ENCODE data around the gene CLIC1.
A peak's percentile ranks its signal among the peaks of the same experiment; 100 is the strongest.

Gene CLIC1

GRCh38 chr6:31768363-31769257 lies 32.3 kb upstream of the CLIC1 start:
- no peak for DNase-seq

DNA sequence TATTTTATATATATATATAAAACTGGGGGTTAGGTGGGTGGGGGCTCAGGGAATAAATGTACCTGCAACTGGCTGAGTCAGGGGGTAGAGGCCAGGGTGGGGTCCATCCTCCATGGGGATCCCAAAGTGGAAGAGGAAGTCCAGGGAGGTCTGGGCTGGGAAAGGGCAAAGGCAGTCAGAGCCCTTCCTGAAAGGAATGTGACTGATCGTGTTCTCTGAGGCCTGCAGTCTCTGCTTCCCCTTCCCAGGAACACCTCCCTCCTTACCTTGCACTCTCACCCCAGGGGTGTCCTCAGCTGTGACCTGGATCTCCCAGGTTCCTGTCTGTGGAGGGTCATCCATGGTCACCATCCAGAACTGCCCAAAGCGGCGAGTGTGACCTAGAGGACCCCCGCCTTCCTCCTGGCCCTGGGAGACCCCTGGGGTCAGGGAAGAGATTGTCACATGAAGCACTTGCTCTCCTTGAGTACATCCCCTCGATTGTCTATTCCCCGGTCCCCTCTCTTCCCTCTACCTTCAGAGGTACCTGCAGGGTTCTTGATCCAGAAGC lies 30.8 kb upstream of the CLIC1 start:
- DNase-seq = no peak

GRCh38 chr6:31765910-31766794 lies 29.8 kb upstream of the CLIC1 start:
- no peak for DNase-seq

DNA sequence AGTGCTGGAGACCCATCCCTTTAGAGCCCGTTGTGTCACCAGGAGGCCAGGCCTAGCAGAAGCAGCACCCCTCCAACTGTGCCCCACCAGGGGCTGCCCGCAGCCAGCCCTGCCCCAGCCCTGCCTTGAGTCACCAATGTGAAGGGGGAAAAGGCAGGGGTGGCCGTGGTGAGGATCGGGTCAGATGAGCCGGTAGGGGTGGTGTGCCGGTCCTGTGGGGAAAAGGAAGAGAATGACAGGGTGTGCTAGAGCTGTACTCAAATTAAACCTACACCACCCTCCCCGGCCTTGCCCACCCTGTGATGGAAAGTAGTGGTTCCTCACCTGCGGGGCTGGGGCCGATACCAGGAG lies 29.2 kb upstream of the CLIC1 start:
- no peak for DNase-seq

GRCh38 chr6:31764198-31764597 lies 27.9 kb upstream of the CLIC1 start:
- DNase-seq = no peak

- DNase-seq = no peak
Observed at GRCh38 chr6:31763619-31763940, 27.2 kb upstream of the CLIC1 start.

- DNase-seq = no peak
Observed at GRCh38 chr6:31762878-31763618, 26.7 kb upstream of the CLIC1 start.

GRCh38 chr6:31762356-31762755 lies 26.0 kb upstream of the CLIC1 start, which contains the start of gene SAPCD1:
Gene SAPCD1, plus strand, starts transcription at chr6:31762656. Its CDS starts 399 bp downstream, at chr6:31763055.
- no peak for DNase-seq

DNA sequence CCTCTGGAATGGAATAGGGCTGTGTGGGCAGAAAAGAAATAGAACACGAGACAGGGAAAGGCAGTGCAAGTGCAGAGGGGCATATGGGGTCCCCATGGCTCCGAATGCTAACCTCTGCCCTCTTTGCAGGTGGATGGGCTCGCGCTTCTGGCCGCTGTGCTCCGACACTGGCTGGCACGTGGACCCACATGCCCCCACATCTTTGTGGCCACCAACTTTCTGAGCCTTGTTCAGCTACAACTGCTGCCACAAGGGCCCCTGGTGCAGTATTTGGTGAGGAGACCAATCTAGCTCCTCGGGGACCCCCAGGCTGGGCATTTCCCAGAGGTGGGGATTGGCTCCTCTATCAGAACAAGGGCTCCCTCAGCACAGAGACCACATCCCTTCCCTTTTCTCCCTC lies 25.0 kb upstream of the CLIC1 start:
- no peak for DNase-seq

DNA sequence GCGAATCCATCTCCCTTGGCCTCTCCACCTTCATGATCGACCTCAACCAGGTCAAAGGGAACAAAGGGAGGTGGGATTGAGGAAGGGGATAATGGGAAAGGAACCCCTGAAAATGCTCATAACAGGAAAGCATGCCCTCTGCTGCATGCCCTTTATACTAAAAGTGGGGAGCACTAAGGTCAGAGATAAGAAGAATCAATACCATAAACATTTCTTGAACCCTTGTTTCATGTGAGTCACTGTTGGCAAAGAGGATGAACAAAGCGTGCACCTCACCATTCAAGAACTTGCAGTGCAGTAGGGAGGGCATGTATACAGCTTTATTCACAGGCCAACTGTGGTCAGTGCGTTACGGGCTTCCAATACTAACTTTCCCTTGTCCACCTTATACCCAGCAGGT lies 24.5 kb upstream of the CLIC1 start:
- DNase-seq = no peak

DNA sequence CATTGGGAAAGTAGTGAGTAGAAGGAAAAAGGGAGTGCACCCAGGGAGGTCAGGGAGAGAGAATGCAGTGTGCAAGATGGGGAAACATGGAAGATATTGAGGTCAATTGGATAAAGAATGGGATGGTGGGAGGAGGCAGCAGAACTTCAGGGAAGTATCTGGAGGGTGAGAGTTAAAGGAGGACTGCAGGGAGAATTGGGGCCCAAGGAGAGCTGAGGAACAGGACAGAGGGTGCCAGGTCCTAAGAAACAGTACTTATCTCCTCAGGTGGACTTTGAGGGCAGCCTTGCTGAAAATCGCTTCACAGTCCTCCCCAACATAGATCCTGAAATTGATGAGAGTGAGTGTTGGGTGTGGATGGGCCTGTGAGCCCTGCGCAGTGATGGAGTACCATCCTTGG lies 22.0 kb upstream of the CLIC1 start:
- DNase-seq = no peak

DNA sequence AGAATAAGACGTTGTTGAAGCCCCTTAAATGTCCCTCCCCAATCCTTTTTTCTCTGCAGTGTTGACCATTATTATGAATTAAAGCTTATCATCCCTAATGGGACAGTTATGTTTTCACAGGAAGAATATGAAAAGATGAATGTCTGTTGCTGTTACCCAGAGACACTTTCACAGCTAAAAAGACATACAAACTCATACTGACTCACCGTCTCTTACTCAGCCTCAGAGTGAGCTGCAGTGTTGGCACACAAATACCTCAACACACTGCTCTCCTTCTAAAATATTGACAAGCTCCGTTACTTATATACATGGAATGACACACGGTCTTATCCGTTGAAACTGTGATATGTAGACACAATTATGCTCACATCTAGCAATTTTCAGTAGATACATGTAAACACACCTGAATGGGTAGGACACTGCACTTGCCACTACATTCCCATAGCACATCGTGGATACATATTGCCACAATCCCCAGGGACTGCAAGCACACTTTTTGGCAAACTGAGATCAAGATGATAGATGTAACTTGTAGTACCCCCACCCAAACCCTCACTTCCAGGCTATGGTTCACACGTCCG lies 16.5 kb upstream of the CLIC1 start:
- DNase-seq = no peak

- DNase-seq = no peak
Observed at GRCh38 chr6:31750411-31751022, 14.2 kb upstream of the CLIC1 start.

- no peak for DNase-seq
Observed at GRCh38 chr6:31749301-31750036, 13.1 kb upstream of the CLIC1 start.

DNA sequence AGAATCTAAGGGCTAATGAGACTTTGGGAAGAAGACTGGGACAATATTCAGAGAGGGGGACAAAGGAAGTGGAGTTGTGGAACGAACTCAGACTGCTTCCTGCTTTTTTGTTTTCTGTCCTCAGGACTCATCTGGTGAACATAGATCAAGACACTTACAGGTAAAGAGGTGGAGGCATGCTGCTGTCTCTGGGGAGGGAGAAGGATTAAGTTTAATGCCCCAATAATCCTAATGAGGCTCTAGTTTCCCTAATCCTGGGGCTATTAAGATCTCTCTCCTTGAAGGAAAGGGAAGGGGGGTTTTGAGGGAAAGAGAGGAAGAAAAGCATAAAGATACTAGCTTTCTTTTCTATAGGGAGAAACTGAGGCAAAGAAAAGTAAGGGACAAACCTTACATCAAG lies 8.1 kb upstream of the CLIC1 start:
- DNase-seq = no peak

- no peak for DNase-seq
Observed at GRCh38 chr6:31742894-31743293, 6.6 kb upstream of the CLIC1 start.

- no peak for DNase-seq
Observed at GRCh38 chr6:31741815-31742214, 5.5 kb upstream of the CLIC1 start.

GRCh38 chr6:31740397-31741223 lies 4.3 kb upstream of the CLIC1 start:
- DNase-seq = no peak

GRCh38 chr6:31739639-31740396 lies 3.5 kb upstream of the CLIC1 start, which contains the start of gene MSH5:
Gene MSH5, plus strand, starts transcription at chr6:31740005. Its CDS starts 462 bp downstream, at chr6:31740467.
- DNase-seq = peak; percentile 98 to 99
